ENCODE data around the gene RPL39.
"Not testable (repeated sequence)": the region's sequence is repeated elsewhere in the genome, so short reads cannot be mapped to it uniquely, and the experiment has no call there.

The RPL39 gene

DNA sequence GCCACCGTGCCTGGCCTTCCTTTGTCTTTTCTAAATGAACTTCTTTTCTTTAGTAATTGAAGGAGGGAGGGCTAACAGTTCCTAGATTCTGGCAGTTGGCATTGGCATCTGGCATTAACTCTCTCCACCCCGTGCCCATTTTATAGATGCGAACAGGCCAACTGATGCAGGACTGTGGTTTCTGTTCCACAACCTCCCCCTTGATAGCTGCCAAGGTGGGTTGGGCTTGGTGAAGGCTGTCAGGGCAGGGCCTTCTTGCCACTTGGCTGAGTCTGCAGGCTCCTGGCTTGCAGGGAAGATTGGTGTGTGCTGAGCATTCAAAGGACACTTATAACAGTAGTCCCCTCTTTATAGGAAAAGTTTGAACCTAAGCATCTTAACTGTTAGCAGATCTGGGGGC, 28.7 kb downstream of the RPL39 start:
- DNase-seq: no peak

DNA sequence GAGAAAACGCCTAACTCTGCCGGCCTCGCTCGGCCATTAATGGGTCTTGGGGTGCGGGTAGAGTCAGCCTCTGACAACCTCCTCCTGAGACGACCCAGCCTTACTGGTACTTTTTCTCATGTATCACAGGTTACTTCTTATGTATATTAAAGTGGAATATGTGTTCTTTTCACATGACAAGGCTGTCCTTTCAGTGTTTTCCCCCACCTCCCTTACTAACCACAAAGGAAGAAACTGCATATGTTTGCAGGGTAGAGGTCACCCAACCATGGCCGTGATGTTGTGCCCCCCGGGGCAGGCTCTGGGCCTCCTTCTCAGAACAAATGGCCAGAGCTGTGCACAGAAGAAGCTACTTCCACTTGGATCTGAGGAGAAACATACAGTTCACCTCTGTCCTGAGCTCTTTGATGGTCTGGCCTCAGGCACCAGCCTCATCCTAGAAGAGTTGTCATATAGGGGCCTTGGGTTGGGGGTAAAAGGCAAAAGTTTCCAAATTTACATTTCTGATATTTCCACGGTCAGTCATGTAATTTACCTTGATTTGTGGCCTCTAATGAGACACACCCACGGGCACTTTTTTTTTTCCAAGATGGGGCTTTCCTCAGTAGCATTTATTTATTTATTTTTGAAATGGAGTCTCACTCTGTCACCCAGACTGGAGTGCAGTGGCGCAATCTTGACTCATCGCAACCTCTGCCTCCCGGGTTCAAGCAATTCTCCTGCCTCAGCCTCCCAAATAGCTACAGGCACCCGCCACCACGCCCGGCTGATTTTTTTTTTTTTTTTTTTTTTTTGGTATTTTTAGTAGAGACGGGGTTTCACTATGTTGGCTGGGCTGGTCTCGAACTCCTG, 31.2 kb downstream of the RPL39 start:
- no peak for DNase-seq

DNA sequence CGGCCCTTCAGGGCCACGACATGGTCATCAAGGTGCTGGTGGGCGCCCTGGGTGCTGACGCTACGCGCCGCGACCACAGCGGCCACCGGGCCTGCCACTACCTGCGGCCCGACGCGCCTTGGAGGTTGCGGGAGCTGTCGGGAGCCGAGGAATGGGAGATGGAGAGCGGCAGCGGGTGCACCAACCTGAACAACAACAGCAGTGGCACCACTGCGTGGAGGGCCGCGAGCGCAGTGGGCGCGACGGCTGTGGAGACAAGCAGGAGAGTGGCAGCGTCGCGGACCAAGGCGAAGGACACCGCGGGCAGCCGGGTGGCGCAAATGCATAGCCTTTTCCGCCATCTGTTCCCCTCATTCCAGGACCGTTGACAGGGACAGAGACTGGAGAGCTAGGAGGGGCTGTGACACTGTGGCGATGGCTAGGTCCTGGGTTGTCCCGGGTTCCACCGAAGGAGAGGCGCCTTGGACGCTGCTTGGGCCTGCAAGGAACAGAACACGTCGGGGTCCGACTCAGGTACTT, 32.1 kb downstream of the RPL39 start:
- no peak for DNase-seq

DNA sequence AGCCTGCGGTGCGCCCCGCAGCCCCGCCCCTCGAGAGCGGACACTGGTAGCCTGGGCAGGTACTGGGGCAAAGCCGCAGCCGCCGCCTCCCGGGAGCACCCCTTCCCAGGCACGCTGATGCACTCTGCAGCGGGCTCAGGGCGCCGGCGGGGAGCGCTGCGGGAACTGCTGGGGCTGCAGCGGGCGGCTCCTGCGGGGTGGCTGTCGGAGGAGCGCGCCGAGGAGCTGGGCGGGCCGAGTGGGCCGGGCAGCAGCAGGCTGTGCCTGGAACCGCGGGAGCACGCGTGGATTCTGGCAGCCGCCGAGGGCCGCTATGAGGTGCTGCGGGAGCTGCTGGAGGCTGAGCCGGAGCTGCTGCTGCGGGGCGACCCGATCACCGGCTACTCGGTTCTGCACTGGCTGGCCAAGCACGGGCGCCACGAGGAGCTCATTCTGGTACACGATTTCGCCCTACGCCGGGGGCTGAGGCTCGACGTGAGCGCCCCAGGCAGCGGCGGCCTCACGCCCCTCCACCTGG, 32.6 kb downstream of the RPL39 start:
- no peak for DNase-seq

DNA sequence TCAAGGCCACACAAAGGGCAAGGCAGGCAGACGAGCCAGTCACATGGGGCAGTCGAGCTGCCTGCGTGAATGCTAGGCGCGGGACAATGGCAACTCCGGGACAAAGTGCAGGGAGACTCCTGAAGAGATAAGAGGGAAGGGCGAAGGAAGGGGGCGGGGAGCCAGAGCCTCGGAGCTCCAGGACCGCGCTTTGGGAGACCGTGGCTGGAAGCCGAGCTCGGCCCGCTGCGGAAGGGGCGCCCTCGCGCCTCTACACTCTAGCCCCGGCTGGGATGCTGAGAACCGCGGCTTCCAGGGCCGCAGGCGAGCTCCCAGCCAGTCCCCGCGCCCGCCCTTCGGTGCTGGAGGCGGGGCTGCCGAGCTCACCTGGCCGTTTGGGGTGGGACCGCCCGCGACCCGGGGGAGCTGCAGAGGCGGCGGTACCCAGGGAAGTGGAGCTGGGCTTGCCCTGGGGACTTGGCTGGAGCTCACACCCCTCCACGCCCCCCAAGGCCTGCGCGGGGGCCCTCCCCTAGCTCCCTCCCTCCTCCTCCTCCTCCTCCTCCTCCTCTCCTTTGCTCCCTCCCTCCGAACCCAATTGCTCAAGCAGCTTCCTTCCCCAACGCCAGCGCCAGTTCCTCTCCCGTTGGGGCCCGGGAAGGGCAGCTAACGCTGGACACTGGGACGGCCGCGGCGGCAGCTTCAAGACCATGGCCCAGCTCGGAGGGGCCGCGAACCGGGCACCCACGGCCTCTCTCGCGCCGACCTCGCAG, 33.3 kb downstream of the RPL39 start, which contains the start of gene SOWAHD:
TSS of gene SOWAHD (plus strand) at position 610 of the 752 bp plus-strand sequence. CDS start at position 690, 80 bp downstream.
- no peak for DNase-seq

DNA sequence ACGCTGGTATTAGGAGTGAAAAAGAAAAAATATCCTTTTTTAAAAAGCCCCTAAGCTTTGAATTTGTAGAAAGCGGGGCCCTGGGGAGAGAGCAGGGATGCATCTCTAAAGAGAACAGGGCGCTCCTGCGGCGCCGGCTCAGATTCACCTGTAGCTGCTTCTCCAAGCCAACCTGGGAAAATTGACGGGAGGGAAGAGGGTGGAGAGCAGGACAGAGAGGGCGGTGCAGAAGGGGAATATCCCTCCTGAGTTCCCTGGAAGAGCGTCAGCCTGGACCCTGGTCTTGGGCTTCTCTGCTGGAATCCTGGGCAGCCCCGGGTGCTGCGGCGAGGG, 33.8 kb downstream of the RPL39 start:
- DNase-seq: no peak

DNA sequence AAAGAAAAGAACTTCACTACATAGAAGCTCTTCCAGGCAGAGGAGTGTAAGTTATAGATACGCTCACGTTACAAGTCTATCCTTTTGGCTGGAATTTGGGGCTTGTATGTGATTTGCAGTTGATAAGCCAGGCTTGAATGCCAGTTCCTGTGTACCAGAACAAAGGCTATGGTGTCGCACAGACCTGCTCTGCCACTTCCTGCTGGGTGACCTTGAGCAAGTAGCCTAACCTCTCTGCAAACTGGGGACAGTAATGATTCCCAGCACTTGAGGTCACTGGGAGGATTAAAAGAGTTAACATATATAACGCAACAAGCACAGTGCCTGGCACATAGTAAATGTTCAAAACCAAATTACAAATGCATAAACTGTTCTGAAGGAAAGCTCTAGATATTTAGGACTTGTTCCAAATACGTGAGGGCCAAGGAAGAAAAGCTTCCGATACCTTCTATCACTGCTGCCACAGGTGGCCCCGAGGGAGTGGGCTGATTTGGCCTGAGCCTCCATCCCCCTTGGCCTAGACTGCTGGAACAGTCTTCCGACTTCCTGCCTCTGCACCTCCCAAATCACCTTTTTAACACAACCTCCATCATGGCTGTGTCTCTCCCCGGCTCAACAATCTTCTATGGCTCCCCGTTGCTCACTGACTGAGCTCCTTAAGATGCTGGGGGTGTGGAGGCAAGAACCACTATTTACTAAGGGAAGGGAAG, 34.3 kb downstream of the RPL39 start:
- no peak for DNase-seq

DNA sequence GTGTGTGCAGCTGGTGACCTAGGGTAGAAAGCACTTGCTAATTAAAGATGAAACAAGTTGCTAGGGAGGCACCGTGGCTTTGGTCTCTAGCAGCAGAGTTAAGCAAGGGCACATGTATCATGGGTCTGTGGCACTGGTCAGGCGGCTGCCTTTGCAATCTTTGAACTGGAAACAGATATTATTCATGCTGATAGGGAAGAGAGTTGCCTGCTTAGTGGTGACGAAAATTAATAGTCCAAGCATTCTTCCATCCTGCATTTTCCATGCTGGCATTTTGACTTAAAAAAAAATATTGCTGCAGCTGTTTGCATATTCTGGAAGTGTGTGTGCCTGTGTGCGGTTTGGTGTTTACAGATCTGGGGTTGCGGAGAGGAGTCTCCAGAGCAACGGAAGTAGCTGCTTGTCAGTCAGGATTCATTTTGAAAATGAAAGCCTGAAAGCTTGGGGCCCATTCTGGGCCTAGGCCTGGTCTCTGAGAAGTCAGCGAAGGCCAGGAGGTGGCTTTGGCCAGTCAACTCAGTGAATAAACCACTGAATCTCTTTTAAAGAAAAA, 35.4 kb downstream of the RPL39 start:
- no peak for DNase-seq

DNA sequence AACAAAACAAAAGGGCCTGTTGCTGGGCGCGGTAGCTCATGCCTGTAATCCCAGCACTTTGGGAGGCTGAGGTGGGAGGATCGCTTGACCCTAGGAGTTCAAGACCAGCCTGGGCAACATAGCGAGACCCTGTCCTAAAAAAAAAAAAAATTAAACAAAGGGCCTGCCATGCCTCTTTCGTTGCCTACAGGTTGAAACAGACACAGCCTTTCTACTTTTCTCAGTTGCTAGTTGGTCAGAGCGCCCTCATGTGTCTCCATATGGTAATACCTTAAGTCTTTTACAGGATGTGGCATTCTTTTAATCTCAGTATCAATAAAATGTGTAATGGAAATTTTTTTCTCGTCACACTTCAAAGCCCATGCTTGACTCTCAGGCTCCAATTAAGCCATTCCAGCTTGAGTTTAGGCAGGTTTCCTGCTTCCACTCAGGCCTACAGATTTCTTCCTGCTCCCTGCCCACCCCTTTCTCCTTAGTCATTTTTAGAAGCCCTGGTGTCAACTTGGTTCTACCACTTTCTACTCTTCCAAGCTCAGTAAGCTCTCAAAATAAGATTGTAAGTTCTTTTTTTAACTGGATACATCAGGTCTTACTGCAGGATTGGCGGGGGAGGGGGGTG, 37.7 kb downstream of the RPL39 start:
- peak; percentile 14 for DNase-seq

DNA sequence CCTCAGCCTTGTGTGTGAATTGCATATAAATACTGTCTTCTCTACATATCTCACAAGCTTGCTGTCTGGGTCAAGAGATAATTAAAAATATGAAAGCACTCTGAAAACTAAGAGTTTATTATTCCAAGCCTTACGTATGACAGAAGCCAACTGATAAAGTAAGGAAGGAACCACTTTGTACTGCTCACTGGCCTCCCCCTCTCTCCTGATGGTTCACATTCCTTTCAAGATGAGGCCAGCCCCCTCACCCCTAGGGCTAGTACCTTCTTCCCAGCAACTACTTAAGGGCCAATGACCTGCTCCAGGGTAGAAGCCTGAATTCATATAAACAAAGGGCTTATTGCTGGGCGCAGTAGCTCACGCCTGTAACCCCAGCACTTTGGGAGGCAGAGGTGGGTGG, 38.4 kb downstream of the RPL39 start:
- DNase-seq: no peak

DNA sequence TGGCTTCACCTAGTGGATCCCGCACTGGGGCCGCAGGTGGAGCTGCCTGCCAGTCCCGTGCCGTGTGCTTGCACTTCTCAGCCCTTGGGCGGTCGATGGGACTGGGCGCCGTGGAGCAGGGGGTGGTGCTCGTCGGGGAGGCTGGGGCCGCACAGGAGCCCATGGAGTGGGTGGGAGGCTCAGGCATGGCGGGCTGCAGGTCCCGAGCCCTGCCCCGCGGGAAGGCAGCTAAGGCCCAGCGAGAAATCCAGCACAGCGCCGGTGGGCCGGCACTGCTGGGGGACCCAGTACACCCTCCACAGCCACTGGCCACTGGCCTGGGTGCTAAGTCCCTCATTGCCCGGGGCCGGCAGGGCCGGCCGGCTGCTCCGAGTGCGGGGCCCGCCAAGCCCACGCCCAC, 40.7 kb downstream of the RPL39 start:
- DNase-seq: not testable (repeated sequence)

DNA sequence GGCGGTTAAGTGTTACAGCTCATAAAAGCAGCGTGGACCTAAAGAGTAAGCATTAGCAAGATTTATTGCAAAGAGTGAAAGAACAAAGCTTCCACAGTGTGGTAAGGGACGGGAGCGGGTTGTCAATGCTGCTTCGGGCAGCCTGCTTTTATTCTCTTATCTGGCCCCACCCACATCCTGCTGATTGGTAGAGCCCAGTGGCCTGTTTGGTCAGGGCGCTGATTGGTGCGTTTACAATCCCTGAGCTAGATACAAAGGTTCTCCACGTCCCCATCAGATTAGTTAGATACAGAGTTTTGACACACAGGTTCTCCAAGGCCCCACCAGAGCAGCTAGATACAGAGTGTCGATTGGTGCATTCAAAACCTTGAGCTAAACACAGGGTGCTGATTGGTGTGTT, 41.3 kb downstream of the RPL39 start:
- not testable (repeated sequence) for DNase-seq

DNA sequence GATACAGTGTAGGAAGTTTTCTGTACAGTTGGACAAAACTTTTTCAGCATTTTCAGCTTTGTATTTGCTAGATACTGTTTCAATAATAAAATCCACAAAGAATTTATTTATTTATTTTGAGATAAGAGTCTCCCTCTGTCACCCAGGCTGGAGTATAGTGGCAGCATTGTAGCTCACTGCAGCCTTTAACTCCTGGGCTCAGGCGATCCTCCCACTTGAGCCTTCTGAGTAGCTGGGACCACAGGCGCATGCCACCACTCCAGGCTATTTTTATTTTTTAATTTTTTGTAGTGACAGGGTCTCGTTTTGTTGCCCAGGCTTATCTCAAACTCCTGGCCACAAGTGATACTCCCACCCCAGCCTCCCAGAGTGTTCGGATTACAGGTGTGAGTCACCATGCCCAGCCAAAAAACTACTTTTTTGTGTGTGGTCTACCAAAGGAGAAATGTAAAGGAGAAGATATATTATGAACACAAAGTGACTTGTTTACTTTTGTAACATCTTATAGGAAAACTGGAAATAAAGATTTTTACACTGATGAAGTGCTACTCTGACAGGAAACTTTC, 46.1 kb downstream of the RPL39 start:
- no peak for DNase-seq

DNA sequence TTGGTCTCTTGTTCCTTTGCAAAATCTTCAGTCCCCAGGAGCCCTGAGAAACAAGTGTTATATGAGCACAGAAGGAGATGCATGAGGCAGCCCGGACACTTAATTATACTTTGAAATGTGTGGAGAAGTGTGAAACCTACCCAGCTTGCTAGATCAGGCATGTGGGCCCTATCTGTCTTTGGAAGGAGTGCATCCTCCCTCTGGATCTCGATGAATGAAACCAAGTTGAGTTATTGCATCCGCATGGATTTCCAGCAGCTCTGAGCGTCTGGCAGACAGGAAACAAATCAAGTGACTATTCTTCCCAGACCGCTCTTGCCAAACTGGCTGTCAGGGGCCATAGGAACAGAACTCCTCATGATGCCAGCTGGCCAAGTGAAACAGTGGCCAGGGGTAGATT, 52.7 kb downstream of the RPL39 start:
- DNase-seq: no peak

Measured in COR-L47 (cell line).